SKM-1 (cell line): ENCODE results near the gene MBP.
A peak's percentile ranks its signal among the peaks of the same experiment; 100 is the strongest.

ENCODE experiments used
- DNase-seq: peaks from one replicate; lab custom pipeline; 2025; ENCODE audit not compliant: unreplicated experiment; lab: John Stamatoyannopoulos, UW

The MBP gene

DNA sequence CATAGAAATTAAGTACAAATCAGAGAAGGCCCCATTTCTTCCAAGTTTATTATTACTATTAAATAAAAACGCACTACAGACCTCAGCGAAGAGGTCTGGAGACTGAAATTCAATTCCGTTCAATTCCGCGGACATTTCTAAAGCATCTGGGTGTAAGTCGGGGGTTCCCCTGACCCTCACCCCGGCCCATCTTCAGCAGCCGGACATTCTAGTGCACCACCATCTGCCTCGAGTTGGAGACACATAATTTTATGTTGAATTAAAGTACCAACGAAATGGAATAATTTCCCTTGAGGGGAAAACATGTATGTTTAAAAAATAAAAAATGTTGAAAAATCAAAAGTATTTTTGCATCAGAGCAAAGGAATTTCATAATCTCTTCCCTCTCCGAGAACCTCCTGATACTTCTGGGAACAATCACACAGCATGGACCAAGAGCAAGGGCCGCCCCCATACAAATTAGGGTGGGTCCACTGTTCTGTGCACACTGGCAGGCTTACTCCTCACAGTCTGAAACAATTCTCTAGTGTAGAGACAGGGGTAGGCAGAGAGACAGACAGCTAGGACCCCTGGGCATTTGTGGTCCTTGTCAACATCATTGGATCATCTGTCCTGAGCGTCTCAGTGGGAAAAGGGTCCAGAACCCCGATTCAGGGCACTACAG is 29.3 kb downstream of the MBP start:
- no peak for DNase-seq

DNA sequence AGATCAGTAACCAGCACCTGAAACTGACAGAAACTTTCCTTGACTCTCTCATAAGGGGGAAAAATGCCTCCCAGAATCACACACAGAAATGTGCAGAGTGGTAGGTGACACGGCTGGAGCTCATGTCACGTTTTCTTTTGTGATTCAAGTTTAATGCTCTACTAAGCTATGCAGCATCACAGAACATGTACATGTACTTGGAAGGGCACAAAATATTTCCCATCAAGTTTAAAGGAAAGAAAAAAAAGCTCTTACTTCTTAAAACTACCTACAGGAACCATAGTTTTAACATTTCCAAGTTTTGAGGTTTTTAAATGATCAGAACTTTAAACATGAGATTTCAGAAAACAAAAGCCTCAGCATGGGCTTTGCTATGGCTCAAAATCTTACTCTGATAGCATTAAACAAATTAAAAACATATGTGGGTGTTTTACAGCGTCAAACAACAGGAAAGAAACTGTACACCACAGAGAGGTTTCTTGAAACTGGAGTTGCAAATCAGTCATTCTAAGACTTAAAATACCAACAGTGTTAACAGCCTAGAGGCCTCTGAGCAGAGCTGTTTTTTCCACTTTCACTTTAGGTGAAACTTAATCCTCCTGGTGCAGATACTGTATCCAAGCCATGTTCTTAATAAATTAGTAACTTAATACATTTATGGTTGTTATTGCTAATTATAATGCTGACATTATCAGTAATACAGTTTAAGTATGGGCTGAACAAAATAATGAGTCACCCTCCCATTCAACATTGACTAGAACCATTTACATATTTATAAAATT is 30.1 kb downstream of the MBP start:
- no peak for DNase-seq

DNA sequence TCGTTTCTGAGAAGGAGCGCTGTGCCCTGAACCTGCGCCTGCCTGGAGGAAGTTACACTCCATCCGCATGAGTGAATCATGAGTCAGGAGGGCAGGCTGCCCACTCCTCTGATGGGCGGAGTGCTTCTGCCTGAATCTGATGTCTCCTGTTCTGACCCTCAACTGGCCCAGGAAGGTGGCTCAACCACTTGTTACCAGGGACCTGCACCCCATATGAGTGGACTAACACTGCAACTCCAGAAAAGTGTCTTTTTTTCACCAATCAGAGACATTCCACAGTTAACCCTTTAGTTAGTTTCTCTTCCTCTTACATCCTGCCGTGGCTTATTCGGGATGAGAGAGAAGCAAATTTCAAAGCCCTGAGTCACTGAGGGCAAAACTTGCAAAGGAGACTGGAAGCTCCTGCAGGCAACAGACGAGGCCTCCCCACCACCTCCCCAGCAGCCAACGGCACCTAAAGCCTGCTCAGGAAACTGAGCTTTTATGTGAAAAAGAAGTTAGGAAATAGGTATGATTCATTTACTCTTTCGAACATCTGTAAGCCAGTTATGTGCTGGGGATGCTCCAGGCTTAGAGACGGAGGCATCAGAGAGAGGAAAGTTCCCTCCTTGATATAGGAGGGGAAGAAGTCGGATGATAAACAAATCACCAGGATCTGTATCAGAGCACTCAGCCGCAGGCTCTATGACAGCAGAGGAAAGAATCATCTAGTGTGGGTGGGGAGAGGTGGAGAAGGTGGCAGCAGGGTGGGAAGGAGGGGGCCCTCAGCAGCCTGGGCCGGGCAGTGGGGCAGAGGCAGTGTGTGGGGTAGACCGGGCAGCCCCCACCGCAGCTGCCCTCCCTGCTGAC is 30.9 kb downstream of the MBP start:
- peak; percentile 81 for DNase-seq

DNA sequence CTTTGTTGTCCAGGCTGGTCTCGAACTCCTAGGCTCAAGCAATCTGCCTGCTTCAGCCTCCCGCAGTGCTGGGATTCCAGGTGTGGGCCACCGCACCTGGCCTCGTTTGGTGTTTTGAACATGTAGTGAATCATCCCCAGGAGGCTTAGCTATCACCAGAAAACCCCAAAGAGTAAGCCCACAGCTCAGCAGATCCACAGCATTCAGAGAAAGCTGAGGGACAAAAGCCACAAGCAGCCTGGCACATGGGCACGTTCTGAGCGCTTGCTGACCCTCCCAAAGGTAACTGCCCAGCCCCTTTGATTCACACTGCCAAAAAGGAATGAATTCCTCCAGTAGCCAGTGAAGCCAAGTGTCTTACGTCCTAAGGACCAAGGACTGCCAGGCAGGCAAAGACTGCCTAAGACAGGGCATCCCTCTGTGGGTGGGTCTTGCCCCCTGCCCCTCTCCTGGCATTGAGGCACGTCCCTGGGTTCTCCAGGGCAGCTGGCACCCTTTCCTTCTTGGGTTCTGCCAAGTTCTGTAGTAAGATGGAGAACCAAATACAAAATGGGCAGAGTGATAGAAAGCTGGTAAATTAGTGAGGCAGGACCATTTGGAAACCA is 31.7 kb downstream of the MBP start:
- DNase-seq, result no peak

DNA sequence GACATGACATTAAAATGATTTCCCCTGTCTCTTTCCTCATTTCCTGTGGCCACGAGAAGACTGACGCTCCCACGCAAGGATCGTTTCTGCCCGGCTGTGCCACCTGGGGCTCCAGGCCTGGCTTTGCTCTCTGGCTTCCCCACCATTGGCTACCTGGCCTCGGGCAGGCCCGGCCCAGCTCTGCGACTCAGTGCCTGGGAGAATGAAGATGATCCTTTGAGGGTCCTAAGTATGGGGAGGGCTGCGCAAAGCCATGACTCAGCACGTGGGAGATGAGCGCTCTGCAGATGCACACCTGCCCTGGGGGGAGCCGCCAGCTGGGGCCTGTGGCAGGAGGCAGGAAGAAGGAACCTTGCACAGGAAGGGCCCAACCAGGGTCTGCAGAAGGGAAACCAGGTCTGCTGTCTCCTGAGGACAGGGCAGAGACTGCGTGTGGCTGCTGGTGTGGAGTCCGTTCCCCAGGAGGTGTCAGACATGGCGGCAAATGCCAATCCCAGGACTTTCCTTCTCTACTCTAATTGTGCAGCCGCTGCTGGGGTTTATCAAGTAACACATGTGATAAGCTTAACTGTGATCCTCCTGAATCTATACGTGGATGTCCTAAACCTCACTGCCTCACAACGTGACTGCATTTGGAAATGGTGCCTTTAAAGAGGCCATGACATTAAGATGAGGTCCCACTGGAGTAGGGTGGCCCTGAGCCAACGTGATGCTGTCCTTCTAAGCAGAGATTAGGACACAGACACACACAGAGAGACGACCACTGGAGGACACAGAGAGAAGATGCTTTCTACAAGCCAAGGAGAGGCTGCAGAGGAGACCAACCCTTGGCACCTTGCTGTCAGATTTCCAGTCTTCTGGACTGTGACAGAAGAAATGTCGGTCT is 32.9 kb downstream of the MBP start:
- DNase-seq, result no peak

DNA sequence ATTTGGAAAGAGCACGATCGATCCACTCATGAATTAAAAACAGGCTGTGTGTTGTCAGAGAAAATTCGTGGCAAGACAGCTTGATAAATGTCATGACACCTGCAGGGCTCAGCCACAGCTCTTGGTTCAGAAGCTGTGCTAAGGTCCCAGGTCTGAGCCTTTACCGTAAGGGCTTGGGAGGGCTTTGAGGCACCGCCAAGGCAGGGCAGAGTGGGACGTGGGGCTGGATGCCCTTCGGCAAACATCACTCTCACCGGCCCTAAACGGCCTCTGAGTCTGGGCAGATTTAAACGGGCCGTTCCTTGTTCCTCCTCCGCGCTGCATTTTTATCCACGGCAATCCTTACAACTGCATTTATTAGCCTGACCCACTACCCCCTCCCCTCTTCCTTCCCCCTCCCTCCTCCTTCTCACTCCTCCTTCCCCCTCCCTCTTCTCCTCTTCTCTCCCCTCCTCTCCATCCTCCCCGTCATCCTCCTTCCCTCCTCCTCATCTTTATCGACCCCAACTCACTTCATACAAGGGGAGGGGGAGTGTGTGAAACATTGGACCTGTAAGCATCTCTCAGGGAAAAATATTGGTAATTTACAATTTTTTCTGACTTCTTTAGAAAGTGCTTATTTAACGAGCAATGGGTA is 33.9 kb downstream of the MBP start:
- DNase-seq, result no peak

DNA sequence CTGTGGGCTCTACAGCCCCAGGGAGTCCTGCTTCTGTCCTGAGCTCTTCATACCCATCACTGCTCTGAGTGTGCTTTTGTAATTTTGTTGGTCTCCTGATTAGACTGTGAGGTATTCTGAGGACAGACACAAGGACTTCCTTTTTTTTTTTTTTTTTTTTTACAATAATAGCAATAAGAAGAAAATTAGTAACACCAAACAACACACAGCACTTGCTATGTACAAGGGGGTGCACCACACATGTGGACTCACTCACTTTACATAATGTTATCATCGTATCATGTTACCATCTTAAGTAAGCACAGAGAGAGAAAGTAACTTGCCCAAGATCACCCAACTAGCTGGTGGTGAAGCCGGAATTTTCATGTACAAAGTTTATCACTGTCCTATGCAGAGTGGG is 34.6 kb downstream of the MBP start:
- DNase-seq, result no peak

DNA sequence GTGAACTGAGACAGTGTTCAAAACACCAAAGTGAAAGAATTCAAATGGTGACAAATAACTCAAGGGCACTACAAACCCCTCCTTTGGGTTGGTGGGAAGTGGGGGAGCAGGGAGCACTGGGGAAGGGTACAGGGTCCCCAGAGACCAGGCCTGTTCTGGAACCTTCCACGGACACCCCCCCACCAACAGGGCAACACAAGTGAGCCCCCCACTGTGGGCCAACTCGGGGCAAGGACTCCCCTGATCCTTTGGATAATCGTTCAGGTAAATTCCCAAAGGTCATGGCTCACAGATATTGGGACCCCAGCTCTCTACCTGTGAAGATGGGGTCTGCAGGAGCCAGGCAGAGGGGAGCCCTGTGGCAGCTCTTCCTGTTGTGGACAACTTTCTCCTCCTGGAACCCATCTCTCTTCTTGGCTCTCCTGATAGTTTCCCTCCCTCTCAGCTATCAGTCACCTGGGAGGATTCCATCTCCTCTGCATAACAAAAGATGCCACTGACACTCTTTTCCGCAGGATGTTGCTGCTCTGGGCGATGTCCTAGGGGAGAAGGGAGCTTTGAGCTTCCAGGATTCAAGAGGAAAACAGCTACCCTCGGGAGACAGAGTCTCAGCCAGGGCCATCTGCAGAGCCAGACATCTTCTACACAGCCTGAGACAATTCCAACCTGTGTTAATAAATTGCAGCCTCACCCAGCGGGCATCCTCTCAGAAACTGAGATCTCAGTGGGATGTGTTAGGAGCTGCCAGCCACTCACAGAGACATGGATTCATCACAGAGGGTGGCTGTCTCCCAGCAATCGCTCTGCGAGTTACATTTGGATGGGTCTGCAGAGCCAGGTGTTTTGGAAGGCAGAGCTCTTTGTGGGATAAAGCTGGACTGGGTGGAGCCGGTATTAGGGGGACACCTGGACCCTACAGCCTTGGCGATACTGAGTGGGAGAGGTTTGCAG is 35.4 kb downstream of the MBP start:
- no peak for DNase-seq

DNA sequence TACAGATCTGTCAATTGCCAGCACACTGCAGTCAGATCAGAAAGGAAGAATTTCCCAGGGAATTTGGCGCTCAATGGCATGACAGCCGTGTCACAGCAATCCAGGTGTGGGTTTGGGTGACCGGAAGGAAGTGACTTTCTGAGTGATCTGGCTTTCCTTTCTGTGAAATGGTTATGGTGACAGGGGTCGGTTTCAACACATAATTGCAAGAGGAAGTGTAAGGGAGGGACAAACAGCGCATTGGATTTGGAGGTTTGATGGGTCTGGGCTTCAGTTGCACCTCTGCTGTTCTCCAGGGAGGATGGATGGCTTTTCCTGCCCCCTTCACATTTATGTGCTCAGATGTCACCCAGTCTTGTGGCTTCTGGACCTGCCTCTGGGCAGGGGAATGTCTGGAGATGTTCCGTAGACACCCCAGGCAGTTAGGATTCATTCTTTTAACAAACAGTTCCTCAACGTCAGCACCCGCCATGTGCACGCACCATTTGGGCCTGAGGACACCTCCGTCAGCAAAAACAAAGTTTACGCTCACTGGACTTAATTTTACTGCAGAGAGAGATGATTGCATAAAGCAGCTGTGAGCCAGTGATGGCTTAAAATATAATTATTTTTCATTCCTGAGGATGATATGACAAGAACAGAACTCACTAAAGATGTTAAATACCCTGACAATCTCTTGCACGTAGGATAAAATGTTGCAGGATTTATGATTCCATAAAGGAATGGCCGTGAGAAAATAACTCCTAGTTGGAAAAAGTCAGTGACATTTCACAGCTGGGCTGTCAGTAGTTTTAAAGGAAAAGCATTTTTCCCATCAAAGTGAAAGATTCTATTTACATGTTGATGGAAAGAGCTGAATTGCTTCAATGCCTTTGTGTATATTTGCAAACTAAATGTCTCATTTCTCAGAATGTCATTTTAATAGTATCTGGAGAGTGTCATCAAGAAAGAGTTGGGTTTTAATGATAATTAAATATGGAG is 36.9 kb downstream of the MBP start:
- peak; percentile 58 for DNase-seq

DNA sequence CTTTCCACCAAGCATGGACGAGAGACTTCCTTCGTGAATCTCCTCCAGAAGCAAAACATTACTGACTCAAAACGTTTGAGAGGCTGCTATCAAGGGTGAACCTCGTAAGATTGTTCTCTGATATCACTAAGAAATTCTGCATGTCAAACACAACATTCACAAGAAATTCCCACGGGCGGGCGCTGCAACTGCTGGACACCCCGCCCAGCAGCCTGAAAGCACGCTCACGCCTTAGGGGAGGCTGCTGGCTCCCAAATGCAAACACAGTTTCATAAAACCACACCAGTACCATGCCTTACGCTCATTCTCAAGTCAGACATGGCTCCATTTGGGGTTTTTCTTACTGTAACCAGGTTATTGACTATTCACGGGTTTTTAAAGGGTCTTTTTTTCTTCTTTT is 39.0 kb downstream of the MBP start:
- DNase-seq, result no peak

DNA sequence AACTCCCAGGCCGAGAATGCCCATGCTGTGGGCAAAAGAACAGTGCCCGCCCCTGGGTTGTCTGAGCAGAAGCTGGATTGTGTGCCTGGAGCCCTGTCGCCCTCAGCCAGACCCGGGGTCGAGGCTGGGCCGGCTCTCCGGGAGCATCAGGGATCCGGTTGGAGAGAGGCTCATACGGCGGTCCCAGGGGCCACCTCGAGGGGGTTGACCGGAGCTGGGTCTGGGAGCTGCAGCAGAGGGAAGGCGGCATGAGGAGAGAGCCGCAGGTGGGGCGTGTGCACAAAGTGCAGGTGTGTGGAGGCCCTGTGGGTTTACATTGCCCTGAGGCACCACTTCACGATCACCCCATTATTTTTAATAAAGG is 39.5 kb downstream of the MBP start:
- no peak for DNase-seq

DNA sequence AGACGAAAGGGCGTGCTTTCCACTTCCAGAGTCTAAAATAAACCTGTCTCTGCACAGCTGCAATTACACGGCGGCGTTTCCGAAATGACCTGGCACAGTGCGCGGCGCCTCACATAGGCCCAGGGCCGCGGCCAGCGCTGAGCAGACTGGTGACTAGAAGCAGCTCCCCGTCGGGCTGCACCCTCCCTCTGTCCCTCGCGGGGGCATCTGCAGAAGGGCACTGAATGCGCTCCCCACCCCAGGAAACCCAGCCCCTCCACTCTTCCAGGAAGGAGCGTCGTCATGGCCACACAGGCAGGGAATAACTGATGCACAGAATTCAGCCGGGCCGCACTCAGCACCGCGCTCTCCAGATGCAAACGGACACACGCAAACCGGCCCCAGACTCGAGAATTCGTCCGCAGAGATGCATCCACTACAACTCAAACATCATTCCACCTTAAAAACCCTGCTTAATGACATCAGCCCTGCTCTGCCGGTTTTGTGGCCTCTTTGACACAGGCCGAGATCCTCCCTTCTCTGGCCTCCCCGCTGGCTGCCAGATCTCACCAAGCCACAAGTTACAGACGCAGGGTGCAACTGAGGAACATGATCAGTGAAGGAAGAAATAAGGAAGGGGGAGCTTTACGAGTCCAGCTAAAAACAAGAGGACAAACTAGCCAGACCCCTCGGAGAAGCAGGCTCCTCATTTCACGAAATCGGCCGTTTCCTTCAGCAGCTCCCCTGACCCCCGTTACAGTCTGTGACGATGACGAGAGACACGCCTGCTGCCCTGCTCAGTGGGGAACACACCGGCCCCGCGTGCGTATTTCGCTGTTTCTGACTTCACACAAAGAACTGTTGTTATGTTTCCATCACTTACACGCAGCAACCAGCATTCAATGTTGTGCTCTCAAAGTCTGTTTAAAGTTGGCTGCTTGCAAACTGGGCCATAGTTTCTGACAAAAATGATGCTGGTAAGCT is 40.2 kb downstream of the MBP start:
- no peak for DNase-seq

DNA sequence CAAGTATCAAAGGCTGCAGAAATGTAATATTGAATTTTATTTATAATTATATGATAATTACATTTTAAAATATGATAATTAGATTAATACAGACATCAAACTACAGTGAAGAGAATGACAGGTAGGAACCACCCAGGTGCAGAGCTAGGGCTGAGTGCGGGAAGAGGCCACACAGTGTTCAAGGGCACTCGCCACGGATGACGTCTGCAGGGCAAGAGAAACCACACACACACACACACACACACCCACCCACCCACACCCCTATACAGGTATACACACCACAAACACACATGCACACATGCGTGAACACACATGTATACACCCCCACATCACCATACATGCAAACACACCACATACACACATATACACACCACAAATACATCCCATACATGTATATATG is 41.2 kb downstream of the MBP start:
- no peak for DNase-seq

DNA sequence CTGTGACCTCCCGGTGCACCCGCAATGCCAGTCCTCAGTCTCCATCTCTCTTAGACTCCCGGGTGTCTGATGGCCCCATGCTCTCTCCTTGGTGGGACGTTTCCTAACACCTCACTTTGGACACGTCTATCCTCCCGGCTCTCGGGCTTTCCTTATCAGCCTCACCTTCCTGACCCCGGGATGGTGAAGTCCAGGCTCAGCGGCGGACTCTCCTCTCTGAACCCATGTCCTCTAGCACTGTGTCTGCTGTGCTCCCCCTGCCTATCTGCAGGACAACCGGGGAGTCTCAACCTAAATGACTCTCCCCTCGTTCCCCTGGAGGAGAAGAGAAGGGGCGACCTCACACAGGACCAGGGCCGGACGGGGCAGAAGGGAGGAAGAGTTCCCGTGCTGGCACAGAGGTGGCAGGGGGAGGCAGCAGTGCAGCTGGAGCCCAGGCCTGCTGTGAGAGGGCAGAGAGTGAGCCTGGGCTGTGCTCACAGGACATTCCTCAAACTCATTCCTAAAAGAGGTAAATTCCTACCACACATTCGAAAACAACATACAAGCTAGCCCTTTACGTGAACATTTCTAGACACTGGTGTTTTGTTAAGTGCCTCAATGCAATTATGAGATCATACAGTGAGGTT is 41.9 kb downstream of the MBP start:
- no peak for DNase-seq

DNA sequence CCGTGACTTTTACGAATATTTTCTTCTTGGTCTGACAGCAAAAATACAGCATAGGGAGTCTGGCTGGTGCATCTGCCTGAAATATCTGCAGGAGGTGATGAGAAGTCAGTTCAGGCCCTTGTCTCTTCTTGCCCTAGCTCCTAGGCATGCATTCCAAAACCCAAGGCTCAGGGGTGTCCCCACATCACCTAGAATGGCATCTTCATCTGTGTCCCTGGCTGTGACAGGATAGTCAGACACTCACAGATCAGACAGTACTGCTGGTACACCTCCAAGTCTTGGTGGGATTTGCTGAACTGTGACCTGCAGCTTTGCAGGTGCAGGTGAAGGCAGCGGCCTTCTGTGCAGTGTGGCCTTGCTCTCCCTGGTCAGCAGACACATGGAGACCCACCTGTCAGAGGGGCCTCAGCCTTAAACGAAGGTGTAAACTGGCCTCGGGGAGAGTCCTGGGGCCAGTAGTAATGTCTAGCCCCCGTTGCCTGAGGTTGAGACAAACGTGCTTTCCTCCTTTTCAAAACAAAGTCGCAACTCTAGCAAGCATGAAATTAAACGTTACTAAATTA is 42.8 kb downstream of the MBP start:
- no peak for DNase-seq
